ENCODE measurements around the gene TRMT2A.

TRMT2A gene

GRCh38 chr22:20088263-20088648 is 28.8 kb downstream of the TRMT2A start:
- Histone ChIP-seq H3K4me3 (replicated peaks; ENCODE audit: insufficient read depth, low read length) (no peak overlapping the region), H3K27me3 (ENCODE audit: insufficient read depth, poor library complexity, severe bottlenecking) (no peaks in the 10 kb centered on the region), H3K27ac (replicated peaks) (no peak overlapping the region)
- TF ChIP-seq POLR2AphosphoS5 (IDR thresholded peaks at IDR 0.05; ENCODE audit: low read depth) (no peak), SPI1 (IDR thresholded peaks at IDR 0.05; ENCODE audit: borderline replicate concordance, low read depth) (no peak), GABPA (IDR thresholded peaks at IDR 0.05; ENCODE audit: low read depth) (no peak)
- TF ChIP-seq, protein P1, sequence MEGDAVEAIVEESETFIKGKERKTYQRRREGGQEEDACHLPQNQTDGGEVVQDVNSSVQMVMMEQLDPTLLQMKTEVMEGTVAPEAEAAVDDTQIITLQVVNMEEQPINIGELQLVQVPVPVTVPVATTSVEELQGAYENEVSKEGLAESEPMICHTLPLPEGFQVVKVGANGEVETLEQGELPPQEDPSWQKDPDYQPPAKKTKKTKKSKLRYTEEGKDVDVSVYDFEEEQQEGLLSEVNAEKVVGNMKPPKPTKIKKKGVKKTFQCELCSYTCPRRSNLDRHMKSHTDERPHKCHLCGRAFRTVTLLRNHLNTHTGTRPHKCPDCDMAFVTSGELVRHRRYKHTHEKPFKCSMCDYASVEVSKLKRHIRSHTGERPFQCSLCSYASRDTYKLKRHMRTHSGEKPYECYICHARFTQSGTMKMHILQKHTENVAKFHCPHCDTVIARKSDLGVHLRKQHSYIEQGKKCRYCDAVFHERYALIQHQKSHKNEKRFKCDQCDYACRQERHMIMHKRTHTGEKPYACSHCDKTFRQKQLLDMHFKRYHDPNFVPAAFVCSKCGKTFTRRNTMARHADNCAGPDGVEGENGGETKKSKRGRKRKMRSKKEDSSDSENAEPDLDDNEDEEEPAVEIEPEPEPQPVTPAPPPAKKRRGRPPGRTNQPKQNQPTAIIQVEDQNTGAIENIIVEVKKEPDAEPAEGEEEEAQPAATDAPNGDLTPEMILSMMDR (IDR thresholded peaks at IDR 0.05; ENCODE audit: insufficient read depth, low read length), result no peak
- TF ChIP-seq, protein P2, sequence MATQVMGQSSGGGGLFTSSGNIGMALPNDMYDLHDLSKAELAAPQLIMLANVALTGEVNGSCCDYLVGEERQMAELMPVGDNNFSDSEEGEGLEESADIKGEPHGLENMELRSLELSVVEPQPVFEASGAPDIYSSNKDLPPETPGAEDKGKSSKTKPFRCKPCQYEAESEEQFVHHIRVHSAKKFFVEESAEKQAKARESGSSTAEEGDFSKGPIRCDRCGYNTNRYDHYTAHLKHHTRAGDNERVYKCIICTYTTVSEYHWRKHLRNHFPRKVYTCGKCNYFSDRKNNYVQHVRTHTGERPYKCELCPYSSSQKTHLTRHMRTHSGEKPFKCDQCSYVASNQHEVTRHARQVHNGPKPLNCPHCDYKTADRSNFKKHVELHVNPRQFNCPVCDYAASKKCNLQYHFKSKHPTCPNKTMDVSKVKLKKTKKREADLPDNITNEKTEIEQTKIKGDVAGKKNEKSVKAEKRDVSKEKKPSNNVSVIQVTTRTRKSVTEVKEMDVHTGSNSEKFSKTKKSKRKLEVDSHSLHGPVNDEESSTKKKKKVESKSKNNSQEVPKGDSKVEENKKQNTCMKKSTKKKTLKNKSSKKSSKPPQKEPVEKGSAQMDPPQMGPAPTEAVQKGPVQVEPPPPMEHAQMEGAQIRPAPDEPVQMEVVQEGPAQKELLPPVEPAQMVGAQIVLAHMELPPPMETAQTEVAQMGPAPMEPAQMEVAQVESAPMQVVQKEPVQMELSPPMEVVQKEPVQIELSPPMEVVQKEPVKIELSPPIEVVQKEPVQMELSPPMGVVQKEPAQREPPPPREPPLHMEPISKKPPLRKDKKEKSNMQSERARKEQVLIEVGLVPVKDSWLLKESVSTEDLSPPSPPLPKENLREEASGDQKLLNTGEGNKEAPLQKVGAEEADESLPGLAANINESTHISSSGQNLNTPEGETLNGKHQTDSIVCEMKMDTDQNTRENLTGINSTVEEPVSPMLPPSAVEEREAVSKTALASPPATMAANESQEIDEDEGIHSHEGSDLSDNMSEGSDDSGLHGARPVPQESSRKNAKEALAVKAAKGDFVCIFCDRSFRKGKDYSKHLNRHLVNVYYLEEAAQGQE (IDR thresholded peaks at IDR 0.05; ENCODE audit: insufficient replicate concordance, low read depth), result no peak
- no peak for DNase-seq (ENCODE audit: low read depth in 1 of 2, low spot score in 1 of 2)

GRCh38 chr22:20087319-20088262 is 29.4 kb downstream of the TRMT2A start:
- Histone ChIP-seq H3K27ac (replicated peaks) (no peak overlapping the region), H3K4me3 (replicated peaks; ENCODE audit: insufficient read depth, low read length) (no peak overlapping the region), H3K27me3 (ENCODE audit: insufficient read depth, poor library complexity, severe bottlenecking) (no peaks in the 10 kb centered on the region)
- DNase-seq (ENCODE audit: low read depth in 1 of 2, low spot score in 1 of 2), result no peak
- no peak for TF ChIP-seq POLR2AphosphoS5 (IDR thresholded peaks at IDR 0.05; ENCODE audit: low read depth)
- TF ChIP-seq, protein P1 (IDR thresholded peaks at IDR 0.05; ENCODE audit: insufficient read depth, low read length), result no peak
- no peak for TF ChIP-seq GABPA (IDR thresholded peaks at IDR 0.05; ENCODE audit: low read depth)
- TF ChIP-seq SPI1 (IDR thresholded peaks at IDR 0.05; ENCODE audit: borderline replicate concordance, low read depth), result no peak
- TF ChIP-seq, protein P2 (IDR thresholded peaks at IDR 0.05; ENCODE audit: insufficient replicate concordance, low read depth), result no peak

GRCh38 chr22:20086763-20087162 is 30.3 kb downstream of the TRMT2A start:
- Histone ChIP-seq H3K4me3 (replicated peaks; ENCODE audit: insufficient read depth, low read length) (no peak overlapping the region), H3K27me3 (ENCODE audit: insufficient read depth, poor library complexity, severe bottlenecking) (no peaks in the 10 kb centered on the region), H3K27ac (replicated peaks) (no peak overlapping the region)
- DNase-seq (ENCODE audit: low read depth in 1 of 2, low spot score in 1 of 2), result no peak
- TF ChIP-seq POLR2AphosphoS5 (IDR thresholded peaks at IDR 0.05; ENCODE audit: low read depth), result no peak
- no peak for TF ChIP-seq GABPA (IDR thresholded peaks at IDR 0.05; ENCODE audit: low read depth)
- TF ChIP-seq, protein P1 (IDR thresholded peaks at IDR 0.05; ENCODE audit: insufficient read depth, low read length), result no peak
- TF ChIP-seq, protein P2 (IDR thresholded peaks at IDR 0.05; ENCODE audit: insufficient replicate concordance, low read depth), result no peak
- TF ChIP-seq SPI1 (IDR thresholded peaks at IDR 0.05; ENCODE audit: borderline replicate concordance, low read depth), result no peak
